ENCODE data around the gene CSTA. TPM values are rescaled to one million over a fixed set of nuclear protein-coding genes. Genes with fewer than 3 reads are reported as not detected.

CSTA gene
- total and polyA plus RNA-seq, 2 of the 13 experiments (the other 11 are each of a cell fraction or from before 2014, with no cell fraction given) = 3.9 to 11.0 TPM

DNA sequence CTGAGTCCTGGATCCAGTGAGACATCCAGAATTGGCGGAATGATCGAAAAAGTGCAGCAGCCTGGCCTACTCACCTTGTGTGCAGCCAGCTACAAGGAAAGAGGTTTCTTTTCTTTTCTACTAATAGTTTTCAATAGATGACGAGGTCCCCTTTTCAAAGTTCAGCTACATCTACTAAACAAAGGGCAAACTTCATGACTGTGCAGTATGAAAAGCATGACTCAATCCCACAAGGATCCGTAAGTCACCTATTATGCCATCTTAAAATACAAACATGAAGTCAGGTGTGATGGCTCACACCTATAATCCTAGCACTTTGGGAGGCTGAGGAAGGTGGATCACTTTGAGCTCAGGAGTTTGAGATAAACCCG, 41.3 kb downstream of the CSTA start (continued):
- TF ChIP-seq MNT (IDR thresholded peaks at IDR 0.05) (no peak), ZNF766 (CRISPR knock-in tag; IDR thresholded peaks at IDR 0.05; ENCODE audit: borderline replicate concordance) (peak; percentile 57; the same call in 1 of the 2 replicates), EP300 (IDR thresholded peaks at IDR 0.05; ENCODE audit: low read depth in 2 of 2, low read length in 2 of 2) (peak in 1 of 2 experiments; percentile 44; a peak in 1 of 4 replicates), EP300 (CRISPR knock-in tag; IDR thresholded peaks at IDR 0.05; ENCODE audit: borderline replicate concordance) (peak; percentile 61; the same call in 1 of the 2 replicates), NFE2L2 (IDR thresholded peaks at IDR 0.05; ENCODE audit: low read length) (peak; percentile 75), NKX3-1 (CRISPR knock-in tag; IDR thresholded peaks at IDR 0.05) (no peak), BORCS8-MEF2B (CRISPR knock-in tag; IDR thresholded peaks at IDR 0.05) (0 out of 2 replicates have a peak, but pooled peaks have one; percentile 4), FOXA3 (CRISPR knock-in tag; IDR thresholded peaks at IDR 0.05) (peak; percentile 20; the same call in 1 of the 2 replicates), RXRA (CRISPR knock-in tag; IDR thresholded peaks at IDR 0.05) (0 out of 2 replicates have a peak, but pooled peaks have one; percentile 0), HNF4A (CRISPR knock-in tag; IDR thresholded peaks at IDR 0.05) (peak; percentile 46; the same call in 1 of the 2 replicates), SOX13 (IDR thresholded peaks at IDR 0.05) (no peak), SOX13 (CRISPR knock-in tag; conservative IDR thresholded peaks at IDR 0.05 in 1 of 2, IDR thresholded peaks at IDR 0.05 in 1 of 2) (0 out of 4 replicates have a peak, but pooled peaks of 1 of the 2 experiments have one; percentile 5), FOSL2 (CRISPR knock-in tag; IDR thresholded peaks at IDR 0.05) (peak; percentile 63), HNF4G (IDR thresholded peaks at IDR 0.05; ENCODE audit: borderline replicate concordance, low read depth, low read length) (0 out of 2 replicates have a peak, but pooled peaks have one; percentile 6), HNF4G (CRISPR knock-in tag; IDR thresholded peaks at IDR 0.05; ENCODE audit: borderline replicate concordance, low read depth) (no peak), U2AF2 (IDR thresholded peaks at IDR 0.05; ENCODE audit: low read depth, low read length) (no peak), SOX6 (IDR thresholded peaks at IDR 0.05) (no peak), SOX6 (CRISPR knock-in tag; IDR thresholded peaks at IDR 0.05) (no peak)
- TF ChIP-seq, protein P1, sequence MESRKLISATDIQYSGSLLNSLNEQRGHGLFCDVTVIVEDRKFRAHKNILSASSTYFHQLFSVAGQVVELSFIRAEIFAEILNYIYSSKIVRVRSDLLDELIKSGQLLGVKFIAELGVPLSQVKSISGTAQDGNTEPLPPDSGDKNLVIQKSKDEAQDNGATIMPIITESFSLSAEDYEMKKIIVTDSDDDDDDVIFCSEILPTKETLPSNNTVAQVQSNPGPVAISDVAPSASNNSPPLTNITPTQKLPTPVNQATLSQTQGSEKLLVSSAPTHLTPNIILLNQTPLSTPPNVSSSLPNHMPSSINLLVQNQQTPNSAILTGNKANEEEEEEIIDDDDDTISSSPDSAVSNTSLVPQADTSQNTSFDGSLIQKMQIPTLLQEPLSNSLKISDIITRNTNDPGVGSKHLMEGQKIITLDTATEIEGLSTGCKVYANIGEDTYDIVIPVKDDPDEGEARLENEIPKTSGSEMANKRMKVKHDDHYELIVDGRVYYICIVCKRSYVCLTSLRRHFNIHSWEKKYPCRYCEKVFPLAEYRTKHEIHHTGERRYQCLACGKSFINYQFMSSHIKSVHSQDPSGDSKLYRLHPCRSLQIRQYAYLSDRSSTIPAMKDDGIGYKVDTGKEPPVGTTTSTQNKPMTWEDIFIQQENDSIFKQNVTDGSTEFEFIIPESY (CRISPR knock-in tag; IDR thresholded peaks at IDR 0.05) = peak; percentile 30; the same call in 1 of the 2 replicates
- TF ChIP-seq, protein P2, sequence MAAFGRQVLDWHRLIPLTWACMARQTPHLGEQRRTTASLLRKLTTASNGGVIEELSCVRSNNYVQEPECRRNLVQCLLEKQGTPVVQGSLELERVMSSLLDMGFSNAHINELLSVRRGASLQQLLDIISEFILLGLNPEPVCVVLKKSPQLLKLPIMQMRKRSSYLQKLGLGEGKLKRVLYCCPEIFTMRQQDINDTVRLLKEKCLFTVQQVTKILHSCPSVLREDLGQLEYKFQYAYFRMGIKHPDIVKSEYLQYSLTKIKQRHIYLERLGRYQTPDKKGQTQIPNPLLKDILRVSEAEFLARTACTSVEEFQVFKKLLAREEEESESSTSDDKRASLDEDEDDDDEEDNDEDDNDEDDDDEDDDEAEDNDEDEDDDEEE (CRISPR knock-in tag; IDR thresholded peaks at IDR 0.05) = no peak

Data from HepG2 (cell line).